Measurements from ENCODE around the gene RIMBP2.

Gene RIMBP2

DNA sequence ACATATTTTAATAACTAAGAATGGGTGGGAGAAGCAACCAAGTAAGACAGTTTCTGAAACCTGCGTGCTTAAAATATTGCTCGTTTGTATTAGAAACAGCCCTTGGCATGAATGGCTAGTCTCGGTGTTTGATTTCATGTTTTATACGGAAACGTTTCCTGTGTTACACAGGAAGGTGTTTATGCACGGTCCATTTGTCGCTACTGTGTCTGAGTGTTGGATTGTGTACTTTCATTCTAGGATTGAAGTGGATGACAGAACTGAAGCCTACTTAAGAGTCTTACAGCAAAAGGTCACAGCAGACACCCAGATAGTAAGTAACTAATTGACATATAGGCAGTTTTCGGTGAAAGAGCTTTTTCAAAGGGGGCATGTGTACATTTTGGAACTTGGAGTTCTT, 358.9 kb downstream of the RIMBP2 start:
- Histone ChIP-seq H3K9me2 (ENCODE audit: low read depth, low read length) (no peaks in the 10 kb centered on the region), H3F3A (ENCODE audit: insufficient read depth, low read length) (no peaks in the 10 kb centered on the region), H3K27me3 (ENCODE audit: insufficient read depth, low read length) (no peaks in the 10 kb centered on the region; the same call in 1 of the 2 replicates), H3K9ac (ENCODE audit: low read length) (no peak overlapping the region), H3K4me3 (ENCODE audit: low read depth, low read length, poor library complexity, severe bottlenecking) (no peak overlapping the region), H2AFZ (ENCODE audit: low read length) (no peak overlapping the region), H3K4me2 (ENCODE audit: low read length) (no peak overlapping the region), H3K27ac (ENCODE audit: low read depth, low read length, poor library complexity, severe bottlenecking) (no peak overlapping the region), H3K79me2 (ENCODE audit: insufficient read depth, low read length) (no peaks in the 10 kb centered on the region), H4K20me1 (ENCODE audit: insufficient read depth, low read length) (no peaks in the 10 kb centered on the region), H3K36me3 (ENCODE audit: insufficient read depth, low read length) (no peaks in the 10 kb centered on the region), H3K9me3 (ENCODE audit: low read length) (no peaks in the 10 kb centered on the region), H3K4me1 (ENCODE audit: insufficient read depth, low read length, severe bottlenecking) (no peaks in the 10 kb centered on the region)
- no peak for TF ChIP-seq EZH2 (IDR thresholded peaks at IDR 0.05; ENCODE audit: borderline replicate concordance, low read length)
- TF ChIP-seq, protein P1, sequence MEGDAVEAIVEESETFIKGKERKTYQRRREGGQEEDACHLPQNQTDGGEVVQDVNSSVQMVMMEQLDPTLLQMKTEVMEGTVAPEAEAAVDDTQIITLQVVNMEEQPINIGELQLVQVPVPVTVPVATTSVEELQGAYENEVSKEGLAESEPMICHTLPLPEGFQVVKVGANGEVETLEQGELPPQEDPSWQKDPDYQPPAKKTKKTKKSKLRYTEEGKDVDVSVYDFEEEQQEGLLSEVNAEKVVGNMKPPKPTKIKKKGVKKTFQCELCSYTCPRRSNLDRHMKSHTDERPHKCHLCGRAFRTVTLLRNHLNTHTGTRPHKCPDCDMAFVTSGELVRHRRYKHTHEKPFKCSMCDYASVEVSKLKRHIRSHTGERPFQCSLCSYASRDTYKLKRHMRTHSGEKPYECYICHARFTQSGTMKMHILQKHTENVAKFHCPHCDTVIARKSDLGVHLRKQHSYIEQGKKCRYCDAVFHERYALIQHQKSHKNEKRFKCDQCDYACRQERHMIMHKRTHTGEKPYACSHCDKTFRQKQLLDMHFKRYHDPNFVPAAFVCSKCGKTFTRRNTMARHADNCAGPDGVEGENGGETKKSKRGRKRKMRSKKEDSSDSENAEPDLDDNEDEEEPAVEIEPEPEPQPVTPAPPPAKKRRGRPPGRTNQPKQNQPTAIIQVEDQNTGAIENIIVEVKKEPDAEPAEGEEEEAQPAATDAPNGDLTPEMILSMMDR (IDR thresholded peaks at IDR 0.05; ENCODE audit: low read length), result no peak

DNA sequence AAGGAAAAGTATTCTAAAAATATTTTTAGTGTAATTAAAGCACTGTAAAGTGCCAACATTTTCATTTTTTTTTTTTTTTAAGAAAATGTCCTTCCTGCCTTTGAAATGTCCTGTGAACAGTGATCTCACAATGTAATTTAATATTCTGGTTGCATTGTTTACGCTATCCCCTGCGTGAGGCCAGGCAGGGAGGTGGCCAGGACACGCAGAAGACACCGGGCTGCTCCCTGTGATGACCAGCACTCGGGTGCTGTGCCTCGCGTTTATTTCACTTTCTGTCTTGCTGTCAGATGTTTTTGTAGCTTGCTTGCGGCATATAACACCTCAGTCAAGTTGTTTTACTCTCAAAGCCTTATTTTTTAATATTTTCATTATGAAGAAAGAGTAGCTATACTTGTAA, 359.9 kb downstream of the RIMBP2 start:
- H3K79me2 ChIP-seq (ENCODE audit: insufficient read depth, low read length), result no peaks in the 10 kb centered on the region
- no peaks in the 10 kb centered on the region for H3K36me3 ChIP-seq (ENCODE audit: insufficient read depth, low read length)
- no peaks in the 10 kb centered on the region for H4K20me1 ChIP-seq (ENCODE audit: insufficient read depth, low read length)
- H3K27ac ChIP-seq (ENCODE audit: low read depth, low read length, poor library complexity, severe bottlenecking), result no peak overlapping the region
- H3K4me3 ChIP-seq (ENCODE audit: low read depth, low read length, poor library complexity, severe bottlenecking), result no peak overlapping the region
- no peak overlapping the region for H3K4me2 ChIP-seq (ENCODE audit: low read length)
- TF ChIP-seq EZH2 (IDR thresholded peaks at IDR 0.05; ENCODE audit: borderline replicate concordance, low read length), result no peak
- TF ChIP-seq, protein P1 (IDR thresholded peaks at IDR 0.05; ENCODE audit: low read length), result no peak
- H3K27me3 ChIP-seq (ENCODE audit: insufficient read depth, low read length), result no peaks in the 10 kb centered on the region; the same call in 1 of the 2 replicates
- no peaks in the 10 kb centered on the region for H3K4me1 ChIP-seq (ENCODE audit: insufficient read depth, low read length, severe bottlenecking)
- no peaks in the 10 kb centered on the region for H3F3A ChIP-seq (ENCODE audit: insufficient read depth, low read length)
- H3K9me3 ChIP-seq (ENCODE audit: low read length), result no peaks in the 10 kb centered on the region
- H3K9ac ChIP-seq (ENCODE audit: low read length), result no peak overlapping the region
- no peak overlapping the region for H2AFZ ChIP-seq (ENCODE audit: low read length)
- H3K9me2 ChIP-seq (ENCODE audit: low read depth, low read length), result no peaks in the 10 kb centered on the region

DNA sequence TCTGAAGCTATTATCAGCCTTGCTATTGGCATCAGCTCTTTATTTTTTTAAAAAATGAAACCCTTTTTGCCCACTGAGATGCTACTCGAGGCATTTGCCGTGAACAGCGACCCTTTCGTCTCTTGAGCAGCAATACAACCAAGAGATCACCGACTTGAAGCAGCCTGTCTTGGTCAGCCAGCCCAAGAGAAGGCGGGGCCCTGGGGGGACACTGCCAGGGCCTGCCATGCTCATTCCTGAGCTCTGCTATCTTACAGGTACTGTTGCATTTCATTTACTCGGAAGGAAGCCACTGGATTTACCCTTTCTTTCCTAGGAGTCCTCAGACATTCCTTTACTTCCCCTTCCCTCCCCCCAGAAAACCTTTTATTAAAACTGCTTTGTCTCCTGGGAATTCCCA, 361.7 kb downstream of the RIMBP2 start:
- no peak overlapping the region for H3K4me2 ChIP-seq (ENCODE audit: low read length)
- no peaks in the 10 kb centered on the region for H3F3A ChIP-seq (ENCODE audit: insufficient read depth, low read length)

More for the DNA sequence above, 361.7 kb downstream of the RIMBP2 start:
- Histone ChIP-seq H3K9ac (ENCODE audit: low read length) (no peak overlapping the region), H3K4me3 (ENCODE audit: low read depth, low read length, poor library complexity, severe bottlenecking) (no peak overlapping the region), H3K27ac (ENCODE audit: low read depth, low read length, poor library complexity, severe bottlenecking) (no peak overlapping the region), H3K4me1 (ENCODE audit: insufficient read depth, low read length, severe bottlenecking) (no peaks in the 10 kb centered on the region), H3K79me2 (ENCODE audit: insufficient read depth, low read length) (no peaks in the 10 kb centered on the region), H3K27me3 (ENCODE audit: insufficient read depth, low read length) (no peaks in the 10 kb centered on the region; the same call in 1 of the 2 replicates), H3K36me3 (ENCODE audit: insufficient read depth, low read length) (no peaks in the 10 kb centered on the region), H4K20me1 (ENCODE audit: insufficient read depth, low read length) (no peaks in the 10 kb centered on the region), H3K9me2 (ENCODE audit: low read depth, low read length) (no peaks in the 10 kb centered on the region), H3K9me3 (ENCODE audit: low read length) (no peaks in the 10 kb centered on the region), H2AFZ (ENCODE audit: low read length) (no peak overlapping the region)
- no peak for TF ChIP-seq EZH2 (IDR thresholded peaks at IDR 0.05; ENCODE audit: borderline replicate concordance, low read length)
- TF ChIP-seq, protein P1 (IDR thresholded peaks at IDR 0.05; ENCODE audit: low read length), result no peak
